SK-N-MC (cell line): ENCODE measurements around the gene PRKRIP1.

Experiments used
- DNase-seq: peaks from one replicate; pipeline ENCODE4 v3.0.0-alpha.2; 2011; ENCODE audit warnings: low read depth, low spot score
- H3K27ac ChIP-seq: fragments of 200-600 bp; sonication (generic); 2 replicates; pipeline ENCODE4 v1.5.1; 2016; ENCODE audit warnings: mixed run types
- H3K36me3 ChIP-seq: fragments of 200-600 bp; sonication (generic); 2 replicates; pipeline ENCODE4 v1.6.1; 2017; ENCODE audit warnings: antibody characterized with exemption, low read length, mixed read lengths; ENCODE audit not compliant: insufficient read depth
- H3K4me3 ChIP-seq: fragments of 200-600 bp; sonication (generic); 2 replicates; pipeline ENCODE4 v1.5.1; 2016
- H3K9ac ChIP-seq: fragments of 200-600 bp; sonication (generic); 2 replicates; pipeline ENCODE4 v1.8.0; 2017; ENCODE audit warnings: mixed run types, mixed read lengths; ENCODE audit not compliant: insufficient read length
- H3K9me3 ChIP-seq: fragments of 200-600 bp; sonication (generic); 2 replicates; pipeline ENCODE4 v1.6.1; 2017; ENCODE audit warnings: low read depth, mild to moderate bottlenecking, antibody characterized with exemption, low read length, moderate library complexity, mixed read lengths
- EZH2 ChIP-seq: fragments of 200-600 bp; sonication (generic); IDR thresholded peaks from one replicate; pipeline ENCODE4 v1.6.1; 2017; ENCODE audit warnings: antibody characterized with exemption
- FOXP2 ChIP-seq: optimal IDR thresholded peaks from 2 replicates; pipeline ENCODE3; 2011; ENCODE audit warnings: mild to moderate bottlenecking, moderate library complexity; ENCODE audit not compliant: insufficient read depth; ENCODE audit errors: extremely low read length, control extremely low read depth
- POLR2AphosphoS5 ChIP-seq: IDR thresholded peaks from 2 replicates; pipeline ENCODE4 v1.6.1; 2012; ENCODE audit warnings: mild to moderate bottlenecking, low read depth, low read length, borderline replicate concordance

Gene PRKRIP1

GRCh38 chr7:102425639-102426267 lies 29.6 kb downstream of the PRKRIP1 start:
- DNase-seq = no peak
- Histone ChIP-seq H3K27ac (no peak overlapping the region), H3K9ac (no peak overlapping the region), H3K36me3 (peaks cover 30% of the 10 kb centered on the region; the same call in 1 of the 2 replicates), H3K4me3 (no peak overlapping the region), H3K9me3 (no peaks in the 10 kb centered on the region)
- no peak for TF ChIP-seq FOXP2
- no peak for TF ChIP-seq EZH2
- TF ChIP-seq POLR2AphosphoS5 = no peak

GRCh38 chr7:102426268-102427018 lies 30.3 kb downstream of the PRKRIP1 start:
- Histone ChIP-seq H3K36me3 (peaks cover 27% of the 10 kb centered on the region; the same call in 1 of the 2 replicates), H3K27ac (no peak overlapping the region), H3K9ac (no peak overlapping the region), H3K9me3 (no peaks in the 10 kb centered on the region), H3K4me3 (no peak overlapping the region)
- no peak for TF ChIP-seq FOXP2
- TF ChIP-seq POLR2AphosphoS5 = no peak
- no peak for TF ChIP-seq EZH2
- no peak for DNase-seq

- peaks cover 27% of the 10 kb centered on the region; the same call in 1 of the 2 replicates for H3K36me3 ChIP-seq
- no peak overlapping the region for H3K9ac ChIP-seq
- no peak overlapping the region for H3K27ac ChIP-seq
- no peak overlapping the region for H3K4me3 ChIP-seq
- DNase-seq = no peak
- H3K9me3 ChIP-seq = no peaks in the 10 kb centered on the region
- TF ChIP-seq POLR2AphosphoS5 (no peak), EZH2 (no peak), FOXP2 (no peak)
These were observed 30.8 kb downstream of the PRKRIP1 start for GRCh38 chr7:102427019-102427405.

GRCh38 chr7:102429141-102429899 lies 33.2 kb downstream of the PRKRIP1 start:
- 0 out of 2 replicates have a peak overlapping the region, but pooled peaks have one; percentile 13 for H3K27ac ChIP-seq
- H3K4me3 ChIP-seq = no peak overlapping the region
- H3K9me3 ChIP-seq = no peaks in the 10 kb centered on the region
- no peak for DNase-seq
- peaks cover 21% of the 10 kb centered on the region; the same call in 1 of the 2 replicates for H3K36me3 ChIP-seq
- H3K9ac ChIP-seq = no peak overlapping the region
- TF ChIP-seq POLR2AphosphoS5 (no peak), EZH2 (no peak), FOXP2 (no peak)

- DNase-seq = no peak
- Histone ChIP-seq H3K36me3 (peaks cover 4% of the 10 kb centered on the region; the same call in 1 of the 2 replicates), H3K9me3 (no peaks in the 10 kb centered on the region), H3K9ac (peak overlapping the region; percentile 34), H3K27ac (peak overlapping the region; percentile 91), H3K4me3 (peak overlapping the region; percentile 70)
- TF ChIP-seq FOXP2 (no peak), EZH2 (no peak), POLR2AphosphoS5 (no peak)
These were observed 35.6 kb downstream of the PRKRIP1 start for GRCh38 chr7:102431617-102432298.

- Histone ChIP-seq H3K27ac (peak overlapping the region; percentile 91), H3K9ac (peak overlapping the region; percentile 64), H3K36me3 (no peaks in the 10 kb centered on the region), H3K9me3 (no peaks in the 10 kb centered on the region), H3K4me3 (peak overlapping the region; percentile 75)
- TF ChIP-seq FOXP2 (no peak), POLR2AphosphoS5 (no peak; the same call in 1 of the 2 replicates), EZH2 (no peak)
- DNase-seq = no peak
These were observed 36.5 kb downstream of the PRKRIP1 start for GRCh38 chr7:102432442-102433218.
